HepG2 (cell line): ENCODE data around the gene DPEP1. TPM values are rescaled to one million over a fixed set of nuclear protein-coding genes. Genes with fewer than 3 reads are reported as not detected.
A peak's percentile ranks its signal among the peaks of the same experiment; 100 is the strongest.

Source experiments
- CC2D1A ChIP-seq: sonication (generic); formaldehyde crosslinking; IDR thresholded peaks from 2 replicates; pipeline ENCODE4 v1.8.1; 2023; ENCODE audit warnings: mild to moderate bottlenecking, missing genetic modification reagents
- GABPA ChIP-seq, 2 experiments: IDR thresholded peaks; 2 replicates each; pipeline ENCODE4 v1.6.1; 2011 to 2016; ENCODE audit warnings: low read depth in 2 of 2, low read length in 1 of 2, missing biosample characterization in 1 of 2, missing genetic modification characterization in 1 of 2
- KMT2A ChIP-seq: sonication (generic); formaldehyde crosslinking; IDR thresholded peaks from 2 replicates; pipeline ENCODE4 v1.4.0; 2020; ENCODE audit warnings: missing genetic modification reagents
- TBL1XR1 ChIP-seq: fragments of 150-350 bp; IDR thresholded peaks from 2 replicates; pipeline ENCODE4 v1.6.1; 2014; ENCODE audit warnings: borderline replicate concordance, low read length; ENCODE audit not compliant: partially characterized antibody
- U2AF1 ChIP-seq: fragments of 200-400 bp; formaldehyde crosslinking; optimal IDR thresholded peaks from 2 replicates; pipeline ENCODE3; 2017; ENCODE audit warnings: mild to moderate bottlenecking, low read depth, low read length
- ZMYM4 ChIP-seq: sonication (generic); formaldehyde crosslinking; IDR thresholded peaks from 2 replicates; pipeline ENCODE4 v1.8.1; 2023; ENCODE audit warnings: mild to moderate bottlenecking, missing genetic modification reagents
- ZNF546 ChIP-seq: sonication (generic); formaldehyde crosslinking; conservative IDR thresholded peaks from 2 replicates; pipeline ENCODE4 v1.8.1; 2023; ENCODE audit warnings: mild to moderate bottlenecking, missing genetic modification reagents
- ZNF614 ChIP-seq: IDR thresholded peaks from 2 replicates; pipeline ENCODE4 v1.6.1; 2018; ENCODE audit warnings: missing biosample characterization, missing genetic modification reagents, inconsistent platforms, borderline replicate concordance
- ZNF772 ChIP-seq: sonication (generic); formaldehyde crosslinking; IDR thresholded peaks from 2 replicates; pipeline ENCODE4 v1.5.0; 2020; ENCODE audit warnings: mild to moderate bottlenecking, missing genetic modification reagents
- ZSCAN31 ChIP-seq: sonication (generic); formaldehyde crosslinking; IDR thresholded peaks from 2 replicates; pipeline ENCODE4 v1.5.0; 2020; ENCODE audit warnings: low read depth, mild to moderate bottlenecking, missing genetic modification reagents
- polyA plus RNA-seq, 8 experiments: library from polyadenylated mRNA; depleted of rRNA in 3 of 8; stranded (reverse) in 7 of 8; unstranded in 1 of 8; fragments of >200 nt; fragmentation: Illumina TruSeq in 4 of 8; extraction: Trizol in 4 of 8; gene quantifications; 2 replicates each; pipeline versions ENCODE4 v1.2.1 to v1.2.3, GENCODE V29; 2011 to 2016; ENCODE audit warnings: low read depth in 4 of 8, missing spikeins in 1 of 8, mixed read lengths in 1 of 8; ENCODE audit not compliant: insufficient read depth in 1 of 8
- total RNA-seq, 5 experiments: library from RNA; depleted of rRNA; stranded (reverse); fragments of >200 nt; fragmentation: Illumina TruSeq; extraction: Trizol; gene quantifications; 2 replicates each; pipeline ENCODE4 v1.2.3, GENCODE V29; 2016; ENCODE audit warnings: low read depth in 1 of 5
- TF ChIP-seq, protein P1 (sequence below): sonication (generic); formaldehyde crosslinking; IDR thresholded peaks from 2 replicates; pipeline ENCODE4 v1.5.0; 2020; ENCODE audit warnings: mild to moderate bottlenecking, missing genetic modification reagents, borderline replicate concordance
- TF ChIP-seq, protein P2 (sequence below), 2 experiments: IDR thresholded peaks; 2 replicates each; pipeline ENCODE4 v1.6.1; 2011 to 2012; ENCODE audit warnings: low read length in 2 of 2, borderline replicate concordance in 1 of 2, low read depth in 1 of 2, mild to moderate bottlenecking in 1 of 2, moderate library complexity in 1 of 2
- TF ChIP-seq, protein P3 (sequence below): sonication (generic); formaldehyde crosslinking; IDR thresholded peaks from 2 replicates; pipeline ENCODE4 v1.4.0; 2020; ENCODE audit warnings: missing genetic modification reagents

Gene DPEP1
- total and polyA plus RNA-seq, 2 of the 13 experiments (the other 11 are each of a cell fraction or from before 2014, with no cell fraction given) = 37.6 to 52.2 TPM

DNA sequence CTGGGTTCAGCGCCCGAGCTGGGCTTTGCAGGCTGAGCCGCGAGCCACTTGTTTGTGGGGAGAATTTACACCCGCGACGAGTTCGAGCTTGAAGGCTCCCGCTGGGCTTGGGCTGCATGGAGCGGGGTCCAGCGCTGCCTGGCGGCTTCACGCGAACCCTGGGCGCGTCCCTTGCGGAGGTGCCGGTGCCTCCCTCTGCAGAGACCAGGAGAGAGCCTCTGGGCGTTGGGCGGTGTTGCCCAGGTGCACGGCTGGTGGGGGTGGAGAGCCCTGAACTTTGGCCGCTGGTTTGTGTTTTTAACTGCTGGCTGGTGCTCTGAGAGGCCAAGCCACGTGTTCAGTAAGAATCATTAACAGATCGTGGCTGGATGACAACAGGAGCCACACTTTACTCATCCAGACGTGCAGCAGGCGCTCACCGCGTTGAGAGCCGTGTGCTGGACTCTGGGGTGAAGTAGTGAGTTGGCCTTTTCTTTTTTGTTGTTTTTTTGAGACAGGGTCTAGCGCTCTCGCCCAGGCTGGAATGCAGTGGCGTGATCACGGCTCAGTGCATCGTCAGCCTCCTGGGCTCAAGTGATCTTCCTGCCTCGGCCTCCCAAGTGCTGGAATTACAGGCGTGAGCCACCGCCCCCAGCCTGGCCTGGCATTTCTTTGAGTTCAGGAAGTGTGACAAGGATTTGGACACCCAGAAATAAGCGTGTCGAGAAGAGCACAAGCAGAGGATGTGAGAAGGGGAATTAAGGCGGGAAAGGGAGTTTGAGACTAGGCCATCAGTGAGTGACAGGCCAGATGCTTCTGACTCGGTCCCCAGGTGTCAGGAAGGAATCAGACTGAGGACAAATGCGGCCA lies 73.9 kb downstream of the DPEP1 start (continued):
- TF ChIP-seq, protein P1, sequence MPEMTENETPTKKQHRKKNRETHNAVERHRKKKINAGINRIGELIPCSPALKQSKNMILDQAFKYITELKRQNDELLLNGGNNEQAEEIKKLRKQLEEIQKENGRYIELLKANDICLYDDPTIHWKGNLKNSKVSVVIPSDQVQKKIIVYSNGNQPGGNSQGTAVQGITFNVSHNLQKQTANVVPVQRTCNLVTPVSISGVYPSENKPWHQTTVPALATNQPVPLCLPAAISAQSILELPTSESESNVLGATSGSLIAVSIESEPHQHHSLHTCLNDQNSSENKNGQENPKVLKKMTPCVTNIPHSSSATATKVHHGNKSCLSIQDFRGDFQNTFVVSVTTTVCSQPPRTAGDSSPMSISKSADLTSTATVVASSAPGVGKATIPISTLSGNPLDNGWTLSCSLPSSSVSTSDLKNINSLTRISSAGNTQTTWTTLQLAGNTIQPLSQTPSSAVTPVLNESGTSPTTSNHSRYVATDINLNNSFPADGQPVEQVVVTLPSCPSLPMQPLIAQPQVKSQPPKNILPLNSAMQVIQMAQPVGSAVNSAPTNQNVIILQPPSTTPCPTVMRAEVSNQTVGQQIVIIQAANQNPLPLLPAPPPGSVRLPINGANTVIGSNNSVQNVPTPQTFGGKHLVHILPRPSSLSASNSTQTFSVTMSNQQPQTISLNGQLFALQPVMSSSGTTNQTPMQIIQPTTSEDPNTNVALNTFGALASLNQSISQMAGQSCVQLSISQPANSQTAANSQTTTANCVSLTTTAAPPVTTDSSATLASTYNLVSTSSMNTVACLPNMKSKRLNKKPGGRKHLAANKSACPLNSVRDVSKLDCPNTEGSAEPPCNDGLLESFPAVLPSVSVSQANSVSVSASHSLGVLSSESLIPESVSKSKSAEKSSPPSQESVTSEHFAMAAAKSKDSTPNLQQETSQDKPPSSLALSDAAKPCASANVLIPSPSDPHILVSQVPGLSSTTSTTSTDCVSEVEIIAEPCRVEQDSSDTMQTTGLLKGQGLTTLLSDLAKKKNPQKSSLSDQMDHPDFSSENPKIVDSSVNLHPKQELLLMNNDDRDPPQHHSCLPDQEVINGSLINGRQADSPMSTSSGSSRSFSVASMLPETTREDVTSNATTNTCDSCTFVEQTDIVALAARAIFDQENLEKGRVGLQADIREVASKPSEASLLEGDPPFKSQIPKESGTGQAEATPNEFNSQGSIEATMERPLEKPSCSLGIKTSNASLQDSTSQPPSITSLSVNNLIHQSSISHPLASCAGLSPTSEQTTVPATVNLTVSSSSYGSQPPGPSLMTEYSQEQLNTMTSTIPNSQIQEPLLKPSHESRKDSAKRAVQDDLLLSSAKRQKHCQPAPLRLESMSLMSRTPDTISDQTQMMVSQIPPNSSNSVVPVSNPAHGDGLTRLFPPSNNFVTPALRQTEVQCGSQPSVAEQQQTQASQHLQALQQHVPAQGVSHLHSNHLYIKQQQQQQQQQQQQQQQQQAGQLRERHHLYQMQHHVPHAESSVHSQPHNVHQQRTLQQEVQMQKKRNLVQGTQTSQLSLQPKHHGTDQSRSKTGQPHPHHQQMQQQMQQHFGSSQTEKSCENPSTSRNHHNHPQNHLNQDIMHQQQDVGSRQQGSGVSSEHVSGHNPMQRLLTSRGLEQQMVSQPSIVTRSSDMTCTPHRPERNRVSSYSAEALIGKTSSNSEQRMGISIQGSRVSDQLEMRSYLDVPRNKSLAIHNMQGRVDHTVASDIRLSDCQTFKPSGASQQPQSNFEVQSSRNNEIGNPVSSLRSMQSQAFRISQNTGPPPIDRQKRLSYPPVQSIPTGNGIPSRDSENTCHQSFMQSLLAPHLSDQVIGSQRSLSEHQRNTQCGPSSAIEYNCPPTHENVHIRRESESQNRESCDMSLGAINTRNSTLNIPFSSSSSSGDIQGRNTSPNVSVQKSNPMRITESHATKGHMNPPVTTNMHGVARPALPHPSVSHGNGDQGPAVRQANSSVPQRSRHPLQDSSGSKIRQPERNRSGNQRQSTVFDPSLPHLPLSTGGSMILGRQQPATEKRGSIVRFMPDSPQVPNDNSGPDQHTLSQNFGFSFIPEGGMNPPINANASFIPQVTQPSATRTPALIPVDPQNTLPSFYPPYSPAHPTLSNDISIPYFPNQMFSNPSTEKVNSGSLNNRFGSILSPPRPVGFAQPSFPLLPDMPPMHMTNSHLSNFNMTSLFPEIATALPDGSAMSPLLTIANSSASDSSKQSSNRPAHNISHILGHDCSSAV (CRISPR knock-in tag) = peak; percentile 98; the same call in 1 of the 2 replicates
- TF ChIP-seq, protein P2, sequence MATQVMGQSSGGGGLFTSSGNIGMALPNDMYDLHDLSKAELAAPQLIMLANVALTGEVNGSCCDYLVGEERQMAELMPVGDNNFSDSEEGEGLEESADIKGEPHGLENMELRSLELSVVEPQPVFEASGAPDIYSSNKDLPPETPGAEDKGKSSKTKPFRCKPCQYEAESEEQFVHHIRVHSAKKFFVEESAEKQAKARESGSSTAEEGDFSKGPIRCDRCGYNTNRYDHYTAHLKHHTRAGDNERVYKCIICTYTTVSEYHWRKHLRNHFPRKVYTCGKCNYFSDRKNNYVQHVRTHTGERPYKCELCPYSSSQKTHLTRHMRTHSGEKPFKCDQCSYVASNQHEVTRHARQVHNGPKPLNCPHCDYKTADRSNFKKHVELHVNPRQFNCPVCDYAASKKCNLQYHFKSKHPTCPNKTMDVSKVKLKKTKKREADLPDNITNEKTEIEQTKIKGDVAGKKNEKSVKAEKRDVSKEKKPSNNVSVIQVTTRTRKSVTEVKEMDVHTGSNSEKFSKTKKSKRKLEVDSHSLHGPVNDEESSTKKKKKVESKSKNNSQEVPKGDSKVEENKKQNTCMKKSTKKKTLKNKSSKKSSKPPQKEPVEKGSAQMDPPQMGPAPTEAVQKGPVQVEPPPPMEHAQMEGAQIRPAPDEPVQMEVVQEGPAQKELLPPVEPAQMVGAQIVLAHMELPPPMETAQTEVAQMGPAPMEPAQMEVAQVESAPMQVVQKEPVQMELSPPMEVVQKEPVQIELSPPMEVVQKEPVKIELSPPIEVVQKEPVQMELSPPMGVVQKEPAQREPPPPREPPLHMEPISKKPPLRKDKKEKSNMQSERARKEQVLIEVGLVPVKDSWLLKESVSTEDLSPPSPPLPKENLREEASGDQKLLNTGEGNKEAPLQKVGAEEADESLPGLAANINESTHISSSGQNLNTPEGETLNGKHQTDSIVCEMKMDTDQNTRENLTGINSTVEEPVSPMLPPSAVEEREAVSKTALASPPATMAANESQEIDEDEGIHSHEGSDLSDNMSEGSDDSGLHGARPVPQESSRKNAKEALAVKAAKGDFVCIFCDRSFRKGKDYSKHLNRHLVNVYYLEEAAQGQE (IDR thresholded peaks at IDR 0.05; ENCODE audit: borderline replicate concordance in 1 of 2, low read depth in 1 of 2, low read length in 2 of 2) = peak in 1 of 2 experiments; percentile 80; a peak in 2 of 4 replicates
- TF ChIP-seq, protein P3, sequence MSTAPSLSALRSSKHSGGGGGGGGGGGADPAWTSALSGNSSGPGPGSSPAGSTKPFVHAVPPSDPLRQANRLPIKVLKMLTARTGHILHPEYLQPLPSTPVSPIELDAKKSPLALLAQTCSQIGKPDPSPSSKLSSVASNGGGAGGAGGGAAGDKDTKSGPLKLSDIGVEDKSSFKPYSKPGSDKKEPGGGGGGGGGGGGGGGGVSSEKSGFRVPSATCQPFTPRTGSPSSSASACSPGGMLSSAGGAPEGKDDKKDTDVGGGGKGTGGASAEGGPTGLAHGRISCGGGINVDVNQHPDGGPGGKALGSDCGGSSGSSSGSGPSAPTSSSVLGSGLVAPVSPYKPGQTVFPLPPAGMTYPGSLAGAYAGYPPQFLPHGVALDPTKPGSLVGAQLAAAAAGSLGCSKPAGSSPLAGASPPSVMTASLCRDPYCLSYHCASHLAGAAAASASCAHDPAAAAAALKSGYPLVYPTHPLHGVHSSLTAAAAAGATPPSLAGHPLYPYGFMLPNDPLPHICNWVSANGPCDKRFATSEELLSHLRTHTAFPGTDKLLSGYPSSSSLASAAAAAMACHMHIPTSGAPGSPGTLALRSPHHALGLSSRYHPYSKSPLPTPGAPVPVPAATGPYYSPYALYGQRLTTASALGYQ (CRISPR knock-in tag) = peak; percentile 97
- TF ChIP-seq U2AF1 = peak; percentile 77
- TF ChIP-seq CC2D1A (CRISPR knock-in tag) = no peak
- TF ChIP-seq GABPA (IDR thresholded peaks at IDR 0.05; ENCODE audit: low read depth, low read length) = no peak
- peak; percentile 77 for TF ChIP-seq GABPA (CRISPR knock-in tag; IDR thresholded peaks at IDR 0.05; ENCODE audit: low read depth)
- TF ChIP-seq KMT2A (CRISPR knock-in tag) = peak; percentile 79
- TF ChIP-seq ZNF772 (CRISPR knock-in tag) = peak; percentile 99
- TF ChIP-seq ZMYM4 (CRISPR knock-in tag) = peak; percentile 90
- peak; percentile 97 for TF ChIP-seq ZSCAN31 (CRISPR knock-in tag)
- TF ChIP-seq TBL1XR1 = peak; percentile 62
- no peak; the same call in none of the 2 replicates for TF ChIP-seq ZNF614 (CRISPR knock-in tag)
- TF ChIP-seq ZNF546 (CRISPR knock-in tag) = peak; percentile 96
